Measurements from ENCODE around the gene ERAL1. TPM values are rescaled to one million over a fixed set of nuclear protein-coding genes. Genes with fewer than 3 reads are reported as not detected.

Gene ERAL1
- total RNA-seq, 1 experiment from 2014 or later = 70.1 TPM

DNA sequence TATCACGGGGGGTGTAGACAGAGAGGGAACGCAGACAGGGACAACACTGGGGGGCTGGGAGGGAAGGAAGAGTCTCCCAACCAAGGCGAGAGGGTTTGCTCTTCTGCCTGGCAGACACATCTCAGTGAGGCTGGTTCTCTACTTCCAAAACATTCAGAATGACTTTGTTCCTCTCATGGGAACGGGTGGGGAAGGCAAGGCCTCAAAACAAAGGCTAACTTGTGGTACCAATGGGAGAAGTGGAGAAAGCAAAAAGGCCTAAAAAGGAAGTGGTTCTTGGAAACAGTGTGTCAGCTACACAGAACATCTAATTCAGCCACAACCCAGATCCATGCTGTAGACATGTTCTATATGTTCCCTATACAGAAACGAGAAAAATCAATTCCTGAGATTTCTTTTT lies 35.2 kb downstream of the ERAL1 start (continued):
- TF ChIP-seq CREM (CRISPR knock-in tag; IDR thresholded peaks at IDR 0.05) = no peak
- TF ChIP-seq, protein P1, sequence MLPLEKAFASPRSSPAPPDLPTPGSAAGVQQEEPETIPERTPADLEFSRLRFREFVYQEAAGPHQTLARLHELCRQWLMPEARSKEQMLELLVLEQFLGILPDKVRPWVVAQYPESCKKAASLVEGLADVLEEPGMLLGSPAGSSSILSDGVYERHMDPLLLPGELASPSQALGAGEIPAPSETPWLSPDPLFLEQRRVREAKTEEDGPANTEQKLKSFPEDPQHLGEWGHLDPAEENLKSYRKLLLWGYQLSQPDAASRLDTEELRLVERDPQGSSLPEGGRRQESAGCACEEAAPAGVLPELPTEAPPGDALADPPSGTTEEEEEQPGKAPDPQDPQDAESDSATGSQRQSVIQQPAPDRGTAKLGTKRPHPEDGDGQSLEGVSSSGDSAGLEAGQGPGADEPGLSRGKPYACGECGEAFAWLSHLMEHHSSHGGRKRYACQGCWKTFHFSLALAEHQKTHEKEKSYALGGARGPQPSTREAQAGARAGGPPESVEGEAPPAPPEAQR (CRISPR knock-in tag; IDR thresholded peaks at IDR 0.05) = no peak
- TF ChIP-seq KAT7 (CRISPR knock-in tag; IDR thresholded peaks at IDR 0.05; ENCODE audit: borderline replicate concordance) = no peak
- no peak for TF ChIP-seq GTF2I (CRISPR knock-in tag; conservative IDR thresholded peaks at IDR 0.05)
- no peak for TF ChIP-seq ZNF263 (CRISPR knock-in tag; IDR thresholded peaks at IDR 0.05; ENCODE audit: low read depth)
- no peak for TF ChIP-seq ZBTB21 (CRISPR knock-in tag; IDR thresholded peaks at IDR 0.05; ENCODE audit: borderline replicate concordance)
- TF ChIP-seq ZNF396 (CRISPR knock-in tag; IDR thresholded peaks at IDR 0.05; ENCODE audit: borderline replicate concordance) = no peak

DNA sequence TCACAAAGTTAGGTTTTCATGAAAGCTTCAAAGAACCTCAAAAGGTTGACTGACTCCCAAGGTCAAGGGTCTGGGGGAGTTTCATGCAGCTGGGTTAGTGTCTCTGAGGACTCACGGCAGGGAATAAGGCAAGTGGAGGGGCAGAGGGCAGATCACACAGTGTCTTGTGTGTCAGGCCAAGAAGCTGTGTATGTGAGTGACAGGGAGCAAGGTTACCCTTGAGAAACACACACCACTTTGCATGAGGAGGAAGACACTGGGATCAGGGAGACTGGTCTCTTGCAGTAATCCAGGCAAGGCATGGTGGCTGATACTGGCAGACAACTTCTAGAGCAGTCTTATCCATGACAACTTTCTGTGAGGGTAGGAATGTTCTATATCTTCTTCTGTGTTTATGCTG lies 36.4 kb downstream of the ERAL1 start:
- Mint-ChIP-seq H3K4me1 (peaks cover 15% of the 10 kb centered on the region), H3K27ac (no peak overlapping the region), H3K27me3 (ENCODE audit: low read depth) (no peaks in the 10 kb centered on the region), H3K4me3 (no peak overlapping the region), H3K9me3 (no peaks in the 10 kb centered on the region), H3K36me3 (peaks cover 8% of the 10 kb centered on the region)
- TF ChIP-seq FOXJ3 (CRISPR knock-in tag; IDR thresholded peaks at IDR 0.05; ENCODE audit: borderline replicate concordance) = no peak
- TF ChIP-seq, protein P2, sequence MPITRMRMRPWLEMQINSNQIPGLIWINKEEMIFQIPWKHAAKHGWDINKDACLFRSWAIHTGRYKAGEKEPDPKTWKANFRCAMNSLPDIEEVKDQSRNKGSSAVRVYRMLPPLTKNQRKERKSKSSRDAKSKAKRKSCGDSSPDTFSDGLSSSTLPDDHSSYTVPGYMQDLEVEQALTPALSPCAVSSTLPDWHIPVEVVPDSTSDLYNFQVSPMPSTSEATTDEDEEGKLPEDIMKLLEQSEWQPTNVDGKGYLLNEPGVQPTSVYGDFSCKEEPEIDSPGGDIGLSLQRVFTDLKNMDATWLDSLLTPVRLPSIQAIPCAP (CRISPR knock-in tag; IDR thresholded peaks at IDR 0.05) = no peak
- TF ChIP-seq GTF2I (CRISPR knock-in tag; conservative IDR thresholded peaks at IDR 0.05) = no peak
- TF ChIP-seq, protein P3, sequence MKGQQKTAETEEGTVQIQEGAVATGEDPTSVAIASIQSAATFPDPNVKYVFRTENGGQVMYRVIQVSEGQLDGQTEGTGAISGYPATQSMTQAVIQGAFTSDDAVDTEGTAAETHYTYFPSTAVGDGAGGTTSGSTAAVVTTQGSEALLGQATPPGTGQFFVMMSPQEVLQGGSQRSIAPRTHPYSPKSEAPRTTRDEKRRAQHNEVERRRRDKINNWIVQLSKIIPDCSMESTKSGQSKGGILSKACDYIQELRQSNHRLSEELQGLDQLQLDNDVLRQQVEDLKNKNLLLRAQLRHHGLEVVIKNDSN (CRISPR knock-in tag; IDR thresholded peaks at IDR 0.05) = no peak
- TF ChIP-seq, protein P4, sequence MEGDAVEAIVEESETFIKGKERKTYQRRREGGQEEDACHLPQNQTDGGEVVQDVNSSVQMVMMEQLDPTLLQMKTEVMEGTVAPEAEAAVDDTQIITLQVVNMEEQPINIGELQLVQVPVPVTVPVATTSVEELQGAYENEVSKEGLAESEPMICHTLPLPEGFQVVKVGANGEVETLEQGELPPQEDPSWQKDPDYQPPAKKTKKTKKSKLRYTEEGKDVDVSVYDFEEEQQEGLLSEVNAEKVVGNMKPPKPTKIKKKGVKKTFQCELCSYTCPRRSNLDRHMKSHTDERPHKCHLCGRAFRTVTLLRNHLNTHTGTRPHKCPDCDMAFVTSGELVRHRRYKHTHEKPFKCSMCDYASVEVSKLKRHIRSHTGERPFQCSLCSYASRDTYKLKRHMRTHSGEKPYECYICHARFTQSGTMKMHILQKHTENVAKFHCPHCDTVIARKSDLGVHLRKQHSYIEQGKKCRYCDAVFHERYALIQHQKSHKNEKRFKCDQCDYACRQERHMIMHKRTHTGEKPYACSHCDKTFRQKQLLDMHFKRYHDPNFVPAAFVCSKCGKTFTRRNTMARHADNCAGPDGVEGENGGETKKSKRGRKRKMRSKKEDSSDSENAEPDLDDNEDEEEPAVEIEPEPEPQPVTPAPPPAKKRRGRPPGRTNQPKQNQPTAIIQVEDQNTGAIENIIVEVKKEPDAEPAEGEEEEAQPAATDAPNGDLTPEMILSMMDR (IDR thresholded peaks at IDR 0.05) = no peak
- TF ChIP-seq TP53 (CRISPR knock-in tag; IDR thresholded peaks at IDR 0.05) = no peak
- TF ChIP-seq, protein P5, sequence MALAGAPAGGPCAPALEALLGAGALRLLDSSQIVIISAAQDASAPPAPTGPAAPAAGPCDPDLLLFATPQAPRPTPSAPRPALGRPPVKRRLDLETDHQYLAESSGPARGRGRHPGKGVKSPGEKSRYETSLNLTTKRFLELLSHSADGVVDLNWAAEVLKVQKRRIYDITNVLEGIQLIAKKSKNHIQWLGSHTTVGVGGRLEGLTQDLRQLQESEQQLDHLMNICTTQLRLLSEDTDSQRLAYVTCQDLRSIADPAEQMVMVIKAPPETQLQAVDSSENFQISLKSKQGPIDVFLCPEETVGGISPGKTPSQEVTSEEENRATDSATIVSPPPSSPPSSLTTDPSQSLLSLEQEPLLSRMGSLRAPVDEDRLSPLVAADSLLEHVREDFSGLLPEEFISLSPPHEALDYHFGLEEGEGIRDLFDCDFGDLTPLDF (CRISPR knock-in tag; IDR thresholded peaks at IDR 0.05) = no peak
- TF ChIP-seq, protein P6, sequence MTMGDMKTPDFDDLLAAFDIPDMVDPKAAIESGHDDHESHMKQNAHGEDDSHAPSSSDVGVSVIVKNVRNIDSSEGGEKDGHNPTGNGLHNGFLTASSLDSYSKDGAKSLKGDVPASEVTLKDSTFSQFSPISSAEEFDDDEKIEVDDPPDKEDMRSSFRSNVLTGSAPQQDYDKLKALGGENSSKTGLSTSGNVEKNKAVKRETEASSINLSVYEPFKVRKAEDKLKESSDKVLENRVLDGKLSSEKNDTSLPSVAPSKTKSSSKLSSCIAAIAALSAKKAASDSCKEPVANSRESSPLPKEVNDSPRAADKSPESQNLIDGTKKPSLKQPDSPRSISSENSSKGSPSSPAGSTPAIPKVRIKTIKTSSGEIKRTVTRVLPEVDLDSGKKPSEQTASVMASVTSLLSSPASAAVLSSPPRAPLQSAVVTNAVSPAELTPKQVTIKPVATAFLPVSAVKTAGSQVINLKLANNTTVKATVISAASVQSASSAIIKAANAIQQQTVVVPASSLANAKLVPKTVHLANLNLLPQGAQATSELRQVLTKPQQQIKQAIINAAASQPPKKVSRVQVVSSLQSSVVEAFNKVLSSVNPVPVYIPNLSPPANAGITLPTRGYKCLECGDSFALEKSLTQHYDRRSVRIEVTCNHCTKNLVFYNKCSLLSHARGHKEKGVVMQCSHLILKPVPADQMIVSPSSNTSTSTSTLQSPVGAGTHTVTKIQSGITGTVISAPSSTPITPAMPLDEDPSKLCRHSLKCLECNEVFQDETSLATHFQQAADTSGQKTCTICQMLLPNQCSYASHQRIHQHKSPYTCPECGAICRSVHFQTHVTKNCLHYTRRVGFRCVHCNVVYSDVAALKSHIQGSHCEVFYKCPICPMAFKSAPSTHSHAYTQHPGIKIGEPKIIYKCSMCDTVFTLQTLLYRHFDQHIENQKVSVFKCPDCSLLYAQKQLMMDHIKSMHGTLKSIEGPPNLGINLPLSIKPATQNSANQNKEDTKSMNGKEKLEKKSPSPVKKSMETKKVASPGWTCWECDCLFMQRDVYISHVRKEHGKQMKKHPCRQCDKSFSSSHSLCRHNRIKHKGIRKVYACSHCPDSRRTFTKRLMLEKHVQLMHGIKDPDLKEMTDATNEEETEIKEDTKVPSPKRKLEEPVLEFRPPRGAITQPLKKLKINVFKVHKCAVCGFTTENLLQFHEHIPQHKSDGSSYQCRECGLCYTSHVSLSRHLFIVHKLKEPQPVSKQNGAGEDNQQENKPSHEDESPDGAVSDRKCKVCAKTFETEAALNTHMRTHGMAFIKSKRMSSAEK (CRISPR knock-in tag; IDR thresholded peaks at IDR 0.05; ENCODE audit: borderline replicate concordance) = no peak
- TF ChIP-seq IRF2 (CRISPR knock-in tag; IDR thresholded peaks at IDR 0.05; ENCODE audit: borderline replicate concordance, low read depth) = no peak
- no peak for TF ChIP-seq ZNF423 (CRISPR knock-in tag; IDR thresholded peaks at IDR 0.05)
- TF ChIP-seq NR3C1 (CRISPR knock-in tag; conservative IDR thresholded peaks at IDR 0.05; ENCODE audit: low read depth) = no peak
- TF ChIP-seq SP1 (CRISPR knock-in tag; conservative IDR thresholded peaks at IDR 0.05) = no peak
- no peak for TF ChIP-seq ZNF219 (CRISPR knock-in tag; IDR thresholded peaks at IDR 0.05; ENCODE audit: borderline replicate concordance)
- TF ChIP-seq, protein P7, sequence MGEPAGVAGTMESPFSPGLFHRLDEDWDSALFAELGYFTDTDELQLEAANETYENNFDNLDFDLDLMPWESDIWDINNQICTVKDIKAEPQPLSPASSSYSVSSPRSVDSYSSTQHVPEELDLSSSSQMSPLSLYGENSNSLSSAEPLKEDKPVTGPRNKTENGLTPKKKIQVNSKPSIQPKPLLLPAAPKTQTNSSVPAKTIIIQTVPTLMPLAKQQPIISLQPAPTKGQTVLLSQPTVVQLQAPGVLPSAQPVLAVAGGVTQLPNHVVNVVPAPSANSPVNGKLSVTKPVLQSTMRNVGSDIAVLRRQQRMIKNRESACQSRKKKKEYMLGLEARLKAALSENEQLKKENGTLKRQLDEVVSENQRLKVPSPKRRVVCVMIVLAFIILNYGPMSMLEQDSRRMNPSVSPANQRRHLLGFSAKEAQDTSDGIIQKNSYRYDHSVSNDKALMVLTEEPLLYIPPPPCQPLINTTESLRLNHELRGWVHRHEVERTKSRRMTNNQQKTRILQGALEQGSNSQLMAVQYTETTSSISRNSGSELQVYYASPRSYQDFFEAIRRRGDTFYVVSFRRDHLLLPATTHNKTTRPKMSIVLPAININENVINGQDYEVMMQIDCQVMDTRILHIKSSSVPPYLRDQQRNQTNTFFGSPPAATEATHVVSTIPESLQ (CRISPR knock-in tag; IDR thresholded peaks at IDR 0.05) = no peak
- TF ChIP-seq NFYB (CRISPR knock-in tag; conservative IDR thresholded peaks at IDR 0.05; ENCODE audit: low read depth) = no peak
- TF ChIP-seq ELF4 (CRISPR knock-in tag; IDR thresholded peaks at IDR 0.05; ENCODE audit: low read depth) = no peak
- TF ChIP-seq, protein P8, sequence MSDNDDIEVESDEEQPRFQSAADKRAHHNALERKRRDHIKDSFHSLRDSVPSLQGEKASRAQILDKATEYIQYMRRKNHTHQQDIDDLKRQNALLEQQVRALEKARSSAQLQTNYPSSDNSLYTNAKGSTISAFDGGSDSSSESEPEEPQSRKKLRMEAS (CRISPR knock-in tag; IDR thresholded peaks at IDR 0.05) = no peak
- no peak for TF ChIP-seq SMAD3 (CRISPR knock-in tag; IDR thresholded peaks at IDR 0.05; ENCODE audit: borderline replicate concordance)
- ChIA-PET CTCF (interaction anchor here (1.4 to 1.6 kb wide), 2 partner anchors 127 to 226 kb away, joined by 5 to 8 read pairs; no protein-coding TSS in a partner anchor), POLR2A (no interaction called here)
- DNase-seq (ENCODE audit: low spot score) (no peak), ATAC-seq (no peak)

Data from WTC11 (cell line).